ENCODE measurements around the gene LYZL6. TPM values are rescaled to one million over a fixed set of nuclear protein-coding genes. Genes with fewer than 3 reads are reported as not detected.

Gene LYZL6
- total RNA-seq, 4 donors from 2014 or later: not detected

- TF ChIP-seq CTCF (IDR thresholded peaks at IDR 0.05; ENCODE audit: low read depth): no peak
These were observed 3.7 kb upstream of the LYZL6 start for GRCh38 chr17:35947156-35947585.

GRCh38 chr17:35944151-35944550 is 638 bp upstream of the LYZL6 start:
- no peak for TF ChIP-seq CTCF (IDR thresholded peaks at IDR 0.05; ENCODE audit: low read depth)

- no peak for TF ChIP-seq CTCF (IDR thresholded peaks at IDR 0.05; ENCODE audit: low read depth)
These were observed 826 bp downstream of the LYZL6 start for GRCh38 chr17:35942588-35943186.

- TF ChIP-seq CTCF (IDR thresholded peaks at IDR 0.05; ENCODE audit: low read depth): no peak
These were observed 7.5 kb downstream of the LYZL6 start for GRCh38 chr17:35936063-35936462.

GRCh38 chr17:35934760-35935159 is 8.8 kb downstream of the LYZL6 start:
- TF ChIP-seq CTCF (IDR thresholded peaks at IDR 0.05; ENCODE audit: low read depth): no peak

GRCh38 chr17:35932586-35932985 is 10.9 kb downstream of the LYZL6 start:
- TF ChIP-seq CTCF (IDR thresholded peaks at IDR 0.05; ENCODE audit: low read depth): no peak

- TF ChIP-seq CTCF (IDR thresholded peaks at IDR 0.05; ENCODE audit: low read depth): no peak
These were observed 11.6 kb downstream of the LYZL6 start for GRCh38 chr17:35931794-35932425.
